B cell (primary cell): ENCODE results near the gene BOLA2B.

ENCODE experiments used
- CTCF ChIP-seq: fragments of 200-600 bp; IDR thresholded peaks from one replicate; pipeline ENCODE4 v1.8.0; 2022; ENCODE audit warnings: antibody characterized with exemption, mild to moderate bottlenecking
- EZH2 ChIP-seq: IDR thresholded peaks from 2 replicates; pipeline ENCODE4 v1.6.1; 2012; ENCODE audit warnings: borderline replicate concordance, low read depth, mild to moderate bottlenecking, moderate library complexity, low read length; ENCODE audit not compliant: insufficient read depth, poor library complexity, severe bottlenecking

- TF ChIP-seq CTCF (no peak), EZH2 (no peak)
Measured at GRCh38 chr16:30183233-30184095, 10.0 kb downstream of the BOLA2B start, which contains the start of gene CORO1A.
